GM18870 (cell line): ENCODE measurements around the gene ASB6.

Source experiments
- ATAC-seq: cut with Tn5 transposase; IDR thresholded peaks from one replicate; pipeline ENCODE4 v1.9.1; 2021; ENCODE audit warnings: moderate library complexity; ENCODE audit not compliant: unreplicated experiment

The ASB6 gene, protein sequence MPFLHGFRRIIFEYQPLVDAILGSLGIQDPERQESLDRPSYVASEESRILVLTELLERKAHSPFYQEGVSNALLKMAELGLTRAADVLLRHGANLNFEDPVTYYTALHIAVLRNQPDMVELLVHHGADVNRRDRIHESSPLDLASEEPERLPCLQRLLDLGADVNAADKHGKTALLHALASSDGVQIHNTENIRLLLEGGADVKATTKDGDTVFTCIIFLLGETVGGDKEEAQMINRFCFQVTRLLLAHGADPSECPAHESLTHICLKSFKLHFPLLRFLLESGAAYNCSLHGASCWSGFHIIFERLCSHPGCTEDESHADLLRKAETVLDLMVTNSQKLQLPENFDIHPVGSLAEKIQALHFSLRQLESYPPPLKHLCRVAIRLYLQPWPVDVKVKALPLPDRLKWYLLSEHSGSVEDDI

DNA sequence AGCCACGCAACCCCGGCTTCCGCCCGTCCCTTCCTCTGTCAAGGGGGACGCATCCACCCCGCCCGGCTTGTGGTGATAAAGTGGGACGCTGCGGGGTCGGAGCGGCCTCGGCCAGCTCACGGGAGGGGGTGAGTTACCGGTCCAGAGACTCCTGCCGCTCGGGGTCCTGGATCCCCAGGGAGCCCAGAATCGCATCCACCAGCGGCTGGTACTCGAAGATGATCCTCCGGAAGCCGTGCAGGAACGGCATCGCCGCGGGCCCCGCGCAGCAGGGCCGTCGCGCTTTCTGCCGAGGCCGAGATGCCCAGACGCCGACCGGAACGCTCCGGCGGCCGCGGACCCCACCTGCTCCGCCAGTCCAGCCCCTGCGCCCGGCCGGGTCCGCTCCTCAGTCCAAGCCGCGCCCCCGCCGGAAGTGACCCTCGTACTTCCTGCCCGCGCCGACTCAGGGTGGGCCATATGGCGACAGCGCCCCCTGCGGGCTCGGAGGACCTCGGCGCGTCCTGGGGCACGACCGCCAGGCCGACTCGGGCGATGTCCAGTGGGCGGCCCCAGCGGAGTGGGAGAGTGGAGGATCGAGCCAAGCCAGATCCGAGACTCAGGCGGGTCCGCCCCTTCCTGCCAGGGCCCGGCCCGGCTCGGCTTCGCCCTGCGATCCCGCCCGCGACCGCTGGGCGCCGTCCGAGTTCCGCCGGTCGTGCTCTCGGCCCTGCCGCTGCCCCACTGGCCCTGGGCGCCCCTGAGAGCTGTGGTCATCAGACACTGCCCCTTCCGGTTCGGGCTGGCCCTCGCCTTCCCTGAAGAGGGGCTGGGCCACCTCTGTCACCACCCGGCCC lies at the start of gene ASB6:
Gene ASB6, minus strand, starts transcription at position 402 of the 836 bp plus-strand sequence. Its CDS starts 152 bp downstream, at position 250.
- ATAC-seq = peak; percentile 63

DNA sequence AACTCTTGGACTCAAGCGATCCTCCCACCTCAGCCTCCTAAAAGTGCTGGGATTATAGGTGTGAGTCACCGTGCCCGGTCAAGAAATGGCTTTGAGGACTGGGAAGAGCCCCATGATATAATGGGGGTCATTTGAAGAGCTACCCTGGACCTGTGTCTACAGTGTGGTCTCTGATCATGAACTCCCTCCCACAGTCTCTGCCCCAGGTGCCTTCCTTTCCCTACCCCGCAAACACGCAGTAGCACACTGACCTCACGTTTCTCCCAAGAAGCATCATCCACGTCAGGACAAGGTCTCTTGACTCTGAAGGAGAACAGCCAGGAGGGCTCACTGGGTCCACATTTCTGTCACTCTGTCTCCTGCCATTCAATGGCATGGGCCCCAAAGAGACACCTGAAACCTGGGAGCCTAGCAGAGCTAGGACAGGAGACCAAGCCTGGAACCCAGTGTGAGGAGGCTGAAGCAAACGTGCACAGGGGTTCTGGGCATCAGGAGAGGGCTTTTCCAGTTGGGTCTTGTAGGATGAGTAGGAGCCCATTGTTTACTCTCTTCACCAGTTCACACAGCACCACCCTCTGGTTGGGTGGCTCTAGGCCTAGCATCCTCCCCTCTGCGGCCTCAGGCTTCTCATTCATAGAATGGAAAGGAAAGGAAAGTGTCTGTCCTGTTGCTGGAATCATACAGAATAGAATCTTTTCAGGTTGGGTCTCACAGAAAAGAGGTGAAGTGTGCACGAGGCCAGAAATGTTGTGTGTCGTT lies 46.5 kb upstream of the ASB6 start:
- no peak for ATAC-seq

DNA sequence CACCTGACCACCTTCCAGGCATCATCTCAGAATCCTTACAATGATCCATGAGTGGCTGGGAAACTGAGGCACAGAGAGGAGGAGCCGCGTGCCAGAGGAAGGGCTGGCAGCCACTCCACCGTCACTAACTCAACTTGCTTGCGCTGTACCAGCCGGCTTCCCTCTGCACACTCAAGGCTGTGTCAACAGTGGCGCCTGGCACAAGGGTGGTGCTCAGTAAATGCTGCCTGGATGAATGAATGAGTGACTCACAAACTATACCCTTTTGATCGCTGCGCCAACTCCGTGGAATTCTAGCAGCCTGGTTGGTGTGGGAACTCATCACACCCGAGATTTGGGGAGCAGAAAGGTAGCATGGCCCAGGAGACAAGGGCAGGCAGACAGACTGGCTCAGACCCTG lies 45.4 kb upstream of the ASB6 start:
- ATAC-seq = no peak

DNA sequence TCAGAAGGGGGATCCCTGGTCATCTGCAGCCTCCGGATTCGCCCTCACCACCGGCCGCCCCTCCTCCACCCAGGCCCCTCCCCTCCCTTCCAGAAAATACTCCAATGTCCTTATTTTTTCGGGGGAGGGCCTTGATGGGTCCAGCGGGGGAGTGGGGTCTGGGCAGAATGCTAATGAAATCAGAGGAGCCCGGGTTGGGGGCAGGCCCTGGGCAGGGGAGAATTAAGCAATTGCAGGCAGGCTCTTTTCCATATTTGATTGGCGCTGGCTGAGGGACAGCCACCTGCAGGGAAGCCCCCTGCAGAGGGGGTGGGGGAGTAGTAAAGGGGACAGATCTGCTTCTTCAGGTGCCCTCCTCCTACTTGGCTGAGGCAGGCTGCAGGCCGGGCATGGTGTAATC lies 44.8 kb upstream of the ASB6 start:
- ATAC-seq = no peak

DNA sequence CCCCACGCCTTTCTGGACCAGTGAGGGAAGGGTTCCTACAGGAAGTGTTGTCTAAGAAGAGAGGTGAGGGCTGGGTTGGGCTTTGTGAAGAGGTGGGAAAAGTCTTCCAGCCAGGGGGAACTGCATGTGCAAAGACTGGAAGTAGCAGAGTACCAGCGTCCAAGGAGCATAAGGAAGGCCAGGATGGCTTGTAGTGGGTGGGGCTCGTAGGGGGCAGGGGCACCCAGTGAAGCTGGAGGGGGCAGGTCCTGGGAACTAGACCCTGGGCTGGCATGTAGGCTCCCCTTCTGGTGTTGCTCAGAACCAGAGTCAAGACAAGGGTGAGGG lies 43.9 kb upstream of the ASB6 start:
- no peak for ATAC-seq

DNA sequence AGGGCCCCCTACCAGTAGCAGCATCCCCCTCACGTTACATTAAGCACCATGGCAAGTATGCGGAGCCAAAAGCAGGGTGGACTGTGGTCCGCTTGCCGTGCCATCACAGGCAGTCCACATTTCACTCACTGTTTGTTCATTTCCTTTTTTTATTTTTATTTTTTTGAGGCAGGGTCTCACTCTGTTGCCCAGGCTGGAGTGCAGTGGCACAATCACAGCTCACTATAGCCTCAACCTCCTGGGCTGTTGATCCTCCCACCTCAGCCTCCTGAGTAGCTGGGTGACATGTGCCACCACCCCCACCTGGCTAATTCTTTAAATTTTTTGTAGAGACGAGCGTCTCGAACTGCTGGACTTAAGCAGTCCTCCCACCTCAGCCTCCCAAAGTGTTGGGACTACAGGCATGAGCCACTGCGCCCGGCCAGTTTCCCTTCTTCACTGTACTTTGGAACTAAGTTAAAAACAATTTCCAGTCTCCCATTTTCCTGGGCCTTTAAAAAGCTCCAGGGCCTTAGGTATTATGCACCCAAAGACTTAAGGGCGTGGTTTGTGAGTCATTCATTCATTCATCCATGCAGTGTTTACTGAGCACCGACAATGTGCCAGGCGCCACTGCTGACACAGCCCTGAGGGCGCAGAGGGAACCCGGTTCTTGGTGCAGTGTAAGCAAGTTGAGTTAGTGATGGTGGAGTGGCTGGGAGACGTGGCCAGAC lies 43.4 kb upstream of the ASB6 start:
- ATAC-seq = no peak

DNA sequence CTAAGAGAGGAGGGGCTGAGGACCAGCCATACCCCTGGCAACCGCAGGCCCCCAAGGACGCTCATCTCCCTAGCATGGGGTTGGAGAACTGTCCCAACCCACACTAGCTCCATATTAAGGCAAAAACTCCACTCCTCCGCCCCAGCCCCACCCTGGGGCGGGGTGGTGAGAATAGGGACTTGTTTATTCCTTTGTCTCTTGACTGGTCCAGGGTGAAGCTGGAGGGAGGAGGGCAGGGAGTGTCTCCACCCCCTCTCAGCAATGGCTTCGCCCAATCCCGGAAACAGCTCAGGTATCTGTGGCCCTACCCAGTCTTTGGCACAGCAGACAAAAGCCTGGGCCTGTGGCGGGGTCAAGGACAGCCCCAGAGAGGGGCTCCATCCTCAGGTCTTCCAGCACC lies 40.4 kb upstream of the ASB6 start:
- no peak for ATAC-seq

DNA sequence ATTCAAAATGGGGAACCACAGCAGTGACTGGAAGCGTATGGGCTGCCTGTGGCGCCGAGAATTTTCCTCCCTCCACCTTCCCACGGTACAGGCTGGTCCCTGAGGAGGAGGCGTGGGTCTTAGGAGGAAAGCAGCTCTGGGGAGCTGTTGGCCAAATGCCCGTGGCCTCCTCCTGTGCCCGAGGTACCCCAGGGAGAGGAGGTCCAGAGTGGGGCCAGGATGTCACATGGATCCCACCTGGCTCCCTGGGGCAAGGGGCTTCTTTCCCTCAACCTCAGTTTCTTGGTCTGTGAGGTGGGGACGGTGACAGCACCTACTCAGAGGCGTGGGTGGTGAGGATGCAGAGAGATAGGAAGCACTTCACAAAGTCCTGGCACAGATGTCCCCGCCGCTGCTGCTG lies 40.0 kb upstream of the ASB6 start:
- ATAC-seq = no peak

DNA sequence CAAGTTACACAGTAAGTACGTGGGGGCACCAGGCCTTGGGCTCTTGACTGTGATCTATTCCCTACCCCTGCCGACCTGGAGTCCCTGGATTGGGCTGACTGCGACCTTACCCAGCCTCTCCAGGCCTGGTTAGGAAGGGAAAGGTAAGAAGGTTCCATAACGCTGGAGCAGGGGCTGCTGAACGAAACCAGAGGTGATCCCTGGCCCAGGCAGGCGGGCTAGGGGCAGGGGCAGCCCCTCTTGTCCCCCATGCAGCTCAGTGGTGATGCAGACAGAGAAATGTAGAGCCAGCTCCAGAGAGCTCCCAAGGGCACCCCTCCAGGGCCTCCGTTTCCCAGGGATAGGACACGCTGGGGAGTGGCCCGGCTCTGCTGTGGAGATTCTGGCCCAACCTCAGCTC lies 37.6 kb upstream of the ASB6 start:
- no peak for ATAC-seq

DNA sequence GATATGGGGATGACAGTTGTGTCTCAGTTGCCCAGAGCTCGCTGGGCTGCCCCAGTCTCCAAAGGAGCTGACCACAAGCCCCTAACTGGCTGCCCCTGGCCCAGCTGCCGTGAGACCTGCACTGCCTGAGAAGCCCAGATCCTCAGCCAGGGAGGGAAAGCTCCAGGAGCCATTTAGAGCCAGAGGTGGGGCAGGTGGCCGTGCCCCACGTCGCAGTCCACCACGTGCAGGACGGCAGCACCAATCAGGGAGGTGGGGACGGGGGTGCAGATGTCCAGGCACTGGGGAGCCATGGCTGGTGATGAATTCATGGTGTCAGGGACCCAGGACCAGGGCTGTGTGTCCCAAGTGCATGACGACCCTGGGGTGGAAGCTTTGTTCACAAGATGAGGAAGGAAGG lies 36.9 kb upstream of the ASB6 start:
- ATAC-seq = no peak

DNA sequence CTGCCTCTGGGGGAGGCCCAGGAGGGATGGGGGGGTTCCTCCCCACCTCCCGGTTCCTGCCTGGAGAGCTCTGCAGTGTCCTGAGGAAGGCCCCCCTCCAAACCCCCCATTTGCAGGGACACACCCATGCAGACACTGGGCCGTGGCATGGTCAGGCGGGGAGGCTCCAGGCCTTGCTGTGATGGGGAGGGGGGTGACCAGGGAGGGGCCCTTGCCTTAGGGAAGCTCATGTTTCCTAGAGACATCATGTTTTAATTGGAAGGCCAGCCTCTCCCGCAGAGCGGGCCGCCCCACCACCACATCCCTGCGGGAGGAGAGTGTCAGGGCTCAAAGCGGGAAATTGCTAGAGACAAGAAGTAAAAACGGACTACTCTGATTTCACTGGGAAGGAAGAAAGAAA lies 35.5 kb upstream of the ASB6 start:
- no peak for ATAC-seq

DNA sequence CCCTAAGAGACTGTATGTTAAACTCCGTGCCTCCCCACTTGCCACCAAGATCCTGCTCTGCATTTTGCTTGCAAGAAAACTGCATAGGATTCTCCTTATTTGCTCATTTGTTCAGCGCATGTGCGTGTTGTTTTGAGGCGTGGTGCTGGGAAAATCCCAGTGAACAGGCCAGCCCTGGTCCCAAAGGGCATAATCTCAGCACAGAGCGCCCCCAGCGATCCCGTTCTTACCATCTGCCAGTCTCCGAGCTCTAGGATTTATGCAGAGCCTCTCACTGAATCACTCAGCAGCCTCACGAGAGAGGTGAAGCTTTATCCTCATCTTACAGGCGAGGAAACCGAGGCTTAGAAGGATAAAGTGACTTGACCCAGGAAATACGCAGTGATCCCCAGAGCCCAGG lies 35.0 kb upstream of the ASB6 start:
- ATAC-seq = no peak

DNA sequence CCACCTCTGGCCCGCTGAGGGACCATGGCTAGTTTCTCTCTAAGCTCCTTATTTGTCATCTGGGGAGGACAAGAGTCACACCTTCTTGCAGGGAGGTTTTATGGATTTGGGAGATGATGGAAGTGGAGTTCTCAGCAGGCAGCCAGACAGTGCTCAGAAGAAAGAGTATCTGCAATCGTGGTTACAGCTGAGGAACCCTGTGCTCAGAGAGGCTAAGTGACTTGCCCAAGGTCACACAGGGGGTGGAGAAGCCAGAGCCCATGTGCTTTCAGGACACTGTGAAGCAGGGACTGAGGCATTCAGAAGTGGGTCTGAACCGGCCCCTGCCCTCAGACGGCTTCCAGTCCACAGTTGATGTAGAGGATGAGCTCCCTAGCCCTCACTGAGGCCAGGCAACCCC lies 34.3 kb upstream of the ASB6 start:
- ATAC-seq = no peak

DNA sequence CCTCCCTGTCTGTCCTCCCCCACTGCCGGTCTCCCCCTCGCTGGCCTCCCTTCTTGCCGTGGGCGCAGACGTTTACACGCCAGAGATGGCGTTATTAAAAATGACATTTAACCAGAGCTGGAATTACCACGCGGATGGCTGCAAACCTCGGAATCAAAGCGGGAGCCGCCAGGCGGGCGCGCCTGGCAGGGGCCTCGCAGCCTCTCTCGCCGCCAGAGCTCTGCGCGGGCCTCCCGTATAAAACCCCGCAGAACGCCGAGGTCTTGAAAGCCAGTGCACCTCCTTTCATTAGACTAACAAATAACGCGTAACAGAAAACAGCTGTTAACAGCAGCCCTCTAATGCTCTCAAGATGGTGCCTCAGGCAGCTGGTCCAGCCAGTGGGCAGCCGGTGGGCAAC lies 33.7 kb upstream of the ASB6 start:
- no peak for ATAC-seq

DNA sequence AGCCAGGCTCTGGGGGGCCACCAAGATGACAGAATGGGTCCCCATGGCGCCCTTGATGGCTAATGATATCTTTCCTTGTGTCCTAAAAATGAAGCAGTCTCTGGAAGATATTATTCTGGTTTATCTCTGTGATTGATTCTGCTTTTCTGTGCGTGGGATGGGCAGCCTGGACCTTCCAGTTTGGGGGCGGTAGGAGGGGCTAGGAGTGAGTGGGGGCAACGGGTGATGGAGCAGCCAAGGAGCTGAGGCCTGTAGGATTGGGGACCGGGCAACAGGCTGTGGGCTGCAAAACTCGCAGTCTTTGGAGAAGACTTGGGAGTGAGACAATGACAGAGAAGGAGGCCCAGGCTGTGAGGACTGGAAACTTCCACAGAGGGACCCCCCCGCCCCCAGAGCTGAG lies 32.3 kb upstream of the ASB6 start:
- no peak for ATAC-seq

DNA sequence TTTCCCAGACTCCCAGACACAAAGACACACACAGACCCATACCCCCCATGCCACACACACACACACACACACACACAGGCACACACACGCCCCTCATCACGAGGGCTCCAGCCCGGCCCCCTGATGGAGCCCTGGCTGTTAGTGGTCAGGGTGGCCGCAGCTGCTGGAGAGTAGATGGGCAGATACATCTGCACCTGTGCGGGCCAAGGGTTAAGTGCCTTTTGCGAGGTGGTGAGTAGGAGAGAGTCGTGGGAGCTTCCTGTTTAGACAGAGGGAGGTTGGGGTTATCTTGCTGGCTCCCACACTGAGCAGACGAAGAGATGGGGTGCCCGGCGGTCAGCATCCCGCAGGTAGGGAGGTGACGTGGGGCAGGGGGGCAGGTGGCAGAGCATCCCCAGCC lies 31.7 kb upstream of the ASB6 start:
- ATAC-seq = no peak

DNA sequence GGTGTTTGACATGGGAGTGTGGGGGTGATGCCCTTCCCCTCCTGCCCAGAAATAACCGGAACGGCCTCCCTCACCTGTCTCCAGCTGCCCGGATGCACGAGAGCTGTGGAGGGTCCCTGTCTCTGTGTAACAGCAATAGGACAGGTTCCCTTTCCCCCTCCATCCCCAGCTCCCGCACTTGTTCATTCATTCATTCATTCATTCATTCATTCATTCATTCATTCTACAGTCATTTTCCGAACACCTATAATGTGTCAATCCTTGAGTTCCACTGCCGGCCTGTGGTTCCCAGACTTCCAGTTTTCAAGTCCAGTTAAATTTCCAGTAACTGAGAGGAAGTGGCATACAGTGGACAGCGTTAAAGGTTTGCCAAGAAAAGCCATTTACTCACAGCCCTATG lies 30.8 kb upstream of the ASB6 start:
- ATAC-seq = no peak

DNA sequence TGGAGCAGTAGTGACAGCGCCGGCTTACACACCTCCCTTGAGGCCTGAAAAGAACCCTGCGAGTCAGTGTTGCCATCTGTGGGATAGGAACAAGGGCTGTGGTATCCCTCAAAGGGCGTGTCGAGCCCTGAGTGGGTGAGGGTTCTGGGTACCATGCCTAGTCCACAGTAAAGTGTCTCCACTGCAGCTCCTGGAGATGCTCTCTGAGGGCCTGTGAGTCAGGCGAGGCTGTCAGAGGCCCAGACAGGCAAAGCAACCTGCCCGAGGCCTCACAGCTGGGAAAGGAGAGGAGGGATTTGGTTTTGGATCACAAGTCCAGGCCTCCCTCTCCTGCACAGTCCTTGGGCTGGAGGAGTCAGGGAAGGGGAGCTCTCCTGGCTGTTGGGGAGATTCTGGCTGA lies 29.6 kb upstream of the ASB6 start:
- ATAC-seq = no peak

DNA sequence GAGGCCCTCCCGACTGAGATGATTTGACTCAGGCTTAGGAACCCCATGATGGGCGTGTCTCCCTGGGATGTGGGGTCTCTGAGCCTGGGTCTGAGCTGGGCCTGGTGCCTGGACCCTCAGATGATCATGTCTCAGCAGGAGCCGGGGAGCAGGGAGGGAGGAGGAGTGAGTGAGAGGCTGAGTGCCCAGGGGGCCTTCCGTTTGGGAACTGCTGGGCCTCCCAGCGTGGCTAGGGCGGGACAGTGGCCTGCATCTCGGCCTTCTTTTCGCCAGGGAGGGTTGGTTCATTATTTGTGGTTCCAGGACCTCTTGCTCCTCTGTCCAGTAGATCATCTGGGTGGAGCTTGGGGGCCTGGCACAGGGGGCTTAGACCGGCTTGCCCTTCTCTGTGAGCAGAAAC lies 29.1 kb upstream of the ASB6 start:
- no peak for ATAC-seq

DNA sequence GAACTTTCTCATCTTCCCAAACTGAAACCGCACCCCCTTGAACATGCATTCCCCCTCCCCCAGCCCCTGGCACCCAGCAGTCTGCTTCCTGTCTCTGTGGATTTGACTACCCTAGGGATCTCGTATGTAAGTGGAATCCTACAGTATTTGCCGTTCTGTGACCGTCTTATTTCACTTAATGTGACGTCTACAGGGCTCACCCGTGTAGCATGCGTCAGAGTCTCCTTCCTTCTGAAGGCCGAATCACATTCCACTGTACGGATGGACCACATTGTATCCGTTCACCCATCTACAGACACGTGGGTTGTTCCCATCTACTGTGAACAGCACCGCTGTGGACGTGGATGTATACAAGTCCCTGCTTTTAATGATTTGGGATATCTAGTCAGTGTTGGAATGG lies 28.0 kb upstream of the ASB6 start:
- ATAC-seq = no peak

DNA sequence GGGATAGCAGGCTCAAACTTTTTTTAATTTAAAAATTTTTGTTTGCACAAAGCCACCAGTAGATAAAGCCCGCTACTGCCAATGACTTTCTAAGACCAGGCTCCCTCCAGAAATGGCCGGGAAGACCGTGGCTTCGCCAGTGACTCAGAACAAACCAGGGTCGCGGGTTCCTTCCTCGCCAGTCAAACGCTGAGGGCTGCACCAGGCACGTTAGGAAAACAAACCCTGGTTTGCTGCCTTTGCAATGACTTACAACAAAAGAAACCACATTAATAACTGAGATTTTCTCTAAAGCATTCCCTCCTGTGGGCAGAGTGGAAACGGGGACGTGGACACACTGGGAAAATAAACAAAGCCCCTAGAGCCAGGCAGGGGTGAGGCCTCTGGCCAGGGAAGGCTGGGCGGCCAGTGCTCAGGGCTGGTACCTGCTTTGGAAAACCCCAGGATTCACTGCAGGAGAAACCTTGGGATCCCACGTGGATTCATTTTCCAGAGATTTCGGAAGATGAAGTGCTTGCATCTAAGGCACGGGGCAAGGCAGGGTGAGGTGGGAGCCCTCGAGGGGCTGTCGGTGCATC lies 27.3 kb upstream of the ASB6 start:
- no peak for ATAC-seq
